NCI-H510A treated with DMSO at 0.1 percent for 48 hours (cell line): ENCODE data around the gene IQCE.
A peak's percentile ranks its signal among the peaks of the same experiment; 100 is the strongest.
"Not testable (repeated sequence)": the region's sequence is repeated elsewhere in the genome, so short reads cannot be mapped to it uniquely, and the experiment has no call there.

ENCODE experiments used
- DNase-seq: peaks from one replicate; lab custom pipeline; 2025; lab: John Stamatoyannopoulos, UW

Gene IQCE

DNA sequence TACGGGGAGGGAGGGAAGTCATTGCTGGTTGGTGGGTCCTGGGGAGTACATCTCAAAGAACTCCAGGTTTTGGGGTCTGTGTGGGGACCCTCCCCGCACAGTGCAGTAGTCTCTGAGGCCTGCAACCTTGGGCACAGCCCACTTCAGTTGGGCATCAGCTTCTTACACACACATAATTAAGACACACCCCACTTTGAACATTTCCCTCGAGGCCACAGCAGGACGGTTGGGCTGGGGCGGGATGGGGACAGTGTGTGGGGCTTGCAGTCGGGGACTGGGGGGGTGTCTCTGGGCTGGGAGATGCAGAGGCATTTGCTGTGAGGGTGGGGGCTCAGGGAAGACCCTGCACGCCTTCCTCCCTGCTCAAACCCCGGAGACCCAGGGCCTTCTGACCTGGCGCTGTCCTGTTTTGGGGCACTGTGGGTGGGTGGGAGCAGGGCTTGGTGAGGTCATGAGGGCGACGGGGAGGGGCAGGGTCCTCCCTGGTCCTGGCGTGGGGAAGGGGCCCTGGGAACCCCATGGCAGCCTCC lies 38.0 kb upstream of the IQCE start:
- DNase-seq, result no peak

DNA sequence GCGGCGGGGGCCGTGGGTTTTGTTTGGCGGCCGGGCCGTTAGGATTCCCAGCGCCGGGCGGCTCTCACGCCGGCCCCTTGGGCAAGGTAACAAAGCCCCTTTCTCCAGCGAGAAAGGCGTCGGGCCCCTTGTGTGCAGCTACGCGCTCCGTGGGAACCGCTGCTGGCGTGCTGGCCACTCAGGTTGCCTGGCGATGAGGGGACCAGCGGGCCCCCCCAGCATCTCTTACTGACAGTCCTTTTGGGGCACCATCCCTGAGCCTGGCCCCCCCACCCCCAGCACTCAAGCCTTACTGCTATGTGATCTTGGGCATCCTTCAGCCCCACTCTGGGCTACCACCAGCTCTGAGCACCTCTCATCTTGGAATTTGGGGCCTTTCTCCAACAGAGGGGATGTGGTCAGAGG lies 37.4 kb upstream of the IQCE start:
- no peak for DNase-seq

DNA sequence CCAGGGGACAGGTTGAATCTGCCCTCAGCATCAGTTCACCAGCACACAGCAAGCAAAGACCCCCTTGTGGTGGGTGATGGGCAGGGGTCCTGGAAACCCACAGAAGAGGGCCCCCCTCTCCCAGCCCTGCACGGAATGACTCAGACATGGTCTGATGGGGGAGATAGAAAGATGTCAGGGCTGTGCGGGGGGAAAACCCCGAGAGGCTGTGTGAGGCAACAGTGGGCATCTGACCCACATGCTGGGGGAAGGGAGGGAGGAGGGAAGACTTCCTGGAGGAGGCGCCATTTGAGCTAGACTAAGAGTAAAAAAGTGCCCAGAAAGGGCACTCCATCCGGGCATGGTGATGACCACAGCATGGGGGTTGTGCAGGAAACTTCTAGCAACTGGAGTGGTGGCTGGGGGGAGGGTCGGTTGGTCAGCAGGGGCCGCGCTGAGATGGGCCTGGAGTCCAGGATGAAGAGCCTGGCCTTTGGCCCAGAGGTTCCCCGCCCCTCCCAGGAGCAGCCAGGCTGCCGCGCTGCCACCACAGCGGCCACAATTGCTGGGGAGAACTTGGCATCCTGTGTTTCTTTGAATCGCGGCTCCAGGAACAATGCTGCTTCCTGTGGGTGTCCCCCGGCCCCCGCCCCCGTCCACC lies 36.7 kb upstream of the IQCE start:
- DNase-seq, result peak; percentile 72

DNA sequence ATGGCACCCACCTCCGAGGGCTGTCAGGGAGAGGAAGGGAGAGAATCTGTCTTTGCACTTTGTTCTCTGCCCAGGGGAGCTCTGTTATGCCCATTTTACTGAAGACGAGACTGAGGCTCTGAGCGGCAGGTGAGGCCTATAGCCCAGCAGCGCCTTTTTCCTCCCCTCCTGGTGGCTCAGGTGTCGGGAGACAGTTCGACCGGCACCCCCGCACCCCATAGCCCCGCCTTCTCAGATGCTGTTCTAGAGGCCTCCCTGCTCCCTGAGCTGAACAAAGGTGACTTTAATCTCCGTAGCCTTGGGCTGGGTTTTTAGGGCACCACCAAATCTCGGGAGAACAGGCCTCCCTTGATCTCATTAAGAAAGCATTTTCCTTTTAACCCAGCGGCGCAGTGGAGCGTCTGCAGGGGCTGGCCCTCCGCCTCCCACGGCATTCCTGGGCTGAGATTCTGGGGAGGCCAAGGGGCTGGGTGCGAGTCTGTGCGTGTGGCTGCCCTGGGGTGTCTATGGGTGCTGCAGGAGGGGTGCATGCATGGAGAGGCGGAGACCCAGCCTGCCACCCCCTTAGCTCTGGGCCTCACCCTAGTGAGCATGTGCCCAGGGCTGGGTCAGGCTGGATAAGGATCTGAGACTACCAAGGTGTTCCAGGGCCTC lies 35.9 kb upstream of the IQCE start:
- DNase-seq, result peak; percentile 91

DNA sequence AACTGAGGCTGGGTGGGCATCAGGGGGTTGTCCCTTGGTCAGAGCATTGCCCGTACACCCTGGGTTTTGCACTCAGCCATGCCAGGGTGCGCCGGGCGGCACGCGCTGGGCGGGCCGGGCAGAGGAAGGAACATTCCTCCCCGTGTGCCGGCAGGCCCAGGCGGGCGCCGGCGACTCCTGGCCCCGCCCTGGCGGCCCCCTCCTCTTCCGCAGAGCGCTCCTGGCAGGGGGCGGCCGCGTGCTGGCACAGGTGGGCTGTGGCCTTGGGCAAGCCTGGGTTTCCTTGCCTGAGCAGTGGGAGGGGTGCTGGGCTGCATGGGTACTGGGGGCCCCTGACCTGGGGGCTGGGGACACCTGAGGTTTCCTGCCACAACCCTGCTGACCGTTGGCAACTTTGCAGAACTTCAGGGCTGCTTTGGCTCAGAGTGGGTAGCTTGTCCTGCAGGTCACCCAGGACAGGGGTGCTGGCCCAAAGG lies 35.3 kb upstream of the IQCE start:
- peak; percentile 99 for DNase-seq

DNA sequence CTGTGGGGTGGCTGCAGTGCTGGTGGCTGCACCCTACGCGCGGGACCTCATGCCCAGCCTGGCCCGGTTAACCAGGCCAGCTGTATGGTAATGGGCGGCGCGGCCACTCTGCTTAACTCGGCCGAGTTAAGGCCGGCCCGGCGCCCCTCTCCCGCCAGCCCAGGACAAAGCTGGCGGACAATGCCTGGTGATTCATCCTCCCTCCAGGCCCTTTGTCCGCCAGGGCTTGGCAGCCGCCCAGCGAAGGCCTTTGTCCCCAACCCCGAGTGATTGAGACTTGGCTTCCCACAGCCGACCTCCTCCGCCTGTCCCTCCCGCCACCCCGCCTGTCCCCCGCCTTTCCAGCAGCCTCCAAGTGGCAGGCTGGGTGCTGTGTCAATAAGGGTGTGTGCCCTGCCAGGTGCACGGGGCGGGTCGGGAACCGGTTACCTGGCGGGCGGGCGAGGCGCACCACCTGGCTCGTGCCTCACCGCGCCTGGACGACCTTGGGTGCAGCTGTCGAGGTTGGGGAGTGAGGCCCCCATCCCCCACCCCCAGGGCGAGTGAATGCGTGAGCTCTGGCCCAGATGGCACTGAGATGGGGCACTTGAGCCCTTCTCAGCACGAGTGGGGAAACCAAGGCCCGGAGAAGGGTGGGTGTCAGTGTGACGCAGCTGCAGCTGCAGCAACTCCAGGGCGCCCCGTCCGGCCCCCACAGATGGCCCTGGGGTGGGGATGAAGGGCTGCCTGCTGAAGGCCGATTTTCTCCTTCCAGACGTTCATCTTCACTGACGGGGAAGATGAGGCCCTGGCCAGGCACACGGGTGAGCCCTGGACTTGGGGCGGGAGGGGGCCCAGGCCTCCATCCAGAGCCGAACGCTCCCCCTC lies 34.6 kb upstream of the IQCE start:
- DNase-seq, result peak; percentile 100

DNA sequence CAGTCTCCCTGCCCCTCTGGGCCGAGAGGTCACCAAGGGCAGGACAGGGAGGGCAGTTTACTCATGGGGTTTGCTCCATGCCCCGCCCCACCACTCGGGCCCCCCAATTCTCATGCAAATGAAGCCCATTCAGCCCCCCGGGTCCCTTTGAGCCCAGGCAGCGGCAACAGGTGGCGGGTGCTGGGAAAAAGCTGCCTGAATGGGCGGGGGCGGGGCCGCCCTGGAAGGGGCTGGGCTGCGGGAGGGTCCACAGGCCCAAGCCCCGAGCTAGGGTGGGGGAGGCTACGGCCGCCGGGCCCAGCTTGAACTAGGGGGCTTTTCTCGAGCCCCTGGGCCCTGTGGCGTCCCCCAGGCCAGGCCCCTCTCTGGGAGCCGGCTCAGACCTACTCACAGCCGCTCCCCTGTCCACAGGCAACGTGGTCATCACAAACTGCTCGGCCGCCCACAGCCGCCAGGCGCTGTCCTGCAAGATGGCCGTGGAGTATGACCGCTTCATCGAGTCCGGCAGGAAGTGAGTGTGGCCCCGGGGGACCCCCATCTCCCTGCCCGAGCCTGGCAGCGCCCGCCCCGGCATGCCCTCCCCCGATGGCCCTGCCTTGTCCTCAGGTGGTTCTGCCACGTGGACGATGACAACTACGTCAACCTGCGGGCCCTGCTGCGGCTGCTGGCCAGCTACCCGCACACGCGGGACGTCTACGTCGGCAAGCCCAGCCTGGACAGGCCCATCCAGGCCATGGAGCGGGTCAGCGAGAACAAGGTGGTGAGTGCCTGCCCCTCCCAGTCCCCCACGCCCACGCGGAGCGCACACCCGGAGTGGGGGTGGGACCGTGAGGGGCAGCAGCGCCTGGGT lies 33.7 kb upstream of the IQCE start:
- DNase-seq, result peak; percentile 87

DNA sequence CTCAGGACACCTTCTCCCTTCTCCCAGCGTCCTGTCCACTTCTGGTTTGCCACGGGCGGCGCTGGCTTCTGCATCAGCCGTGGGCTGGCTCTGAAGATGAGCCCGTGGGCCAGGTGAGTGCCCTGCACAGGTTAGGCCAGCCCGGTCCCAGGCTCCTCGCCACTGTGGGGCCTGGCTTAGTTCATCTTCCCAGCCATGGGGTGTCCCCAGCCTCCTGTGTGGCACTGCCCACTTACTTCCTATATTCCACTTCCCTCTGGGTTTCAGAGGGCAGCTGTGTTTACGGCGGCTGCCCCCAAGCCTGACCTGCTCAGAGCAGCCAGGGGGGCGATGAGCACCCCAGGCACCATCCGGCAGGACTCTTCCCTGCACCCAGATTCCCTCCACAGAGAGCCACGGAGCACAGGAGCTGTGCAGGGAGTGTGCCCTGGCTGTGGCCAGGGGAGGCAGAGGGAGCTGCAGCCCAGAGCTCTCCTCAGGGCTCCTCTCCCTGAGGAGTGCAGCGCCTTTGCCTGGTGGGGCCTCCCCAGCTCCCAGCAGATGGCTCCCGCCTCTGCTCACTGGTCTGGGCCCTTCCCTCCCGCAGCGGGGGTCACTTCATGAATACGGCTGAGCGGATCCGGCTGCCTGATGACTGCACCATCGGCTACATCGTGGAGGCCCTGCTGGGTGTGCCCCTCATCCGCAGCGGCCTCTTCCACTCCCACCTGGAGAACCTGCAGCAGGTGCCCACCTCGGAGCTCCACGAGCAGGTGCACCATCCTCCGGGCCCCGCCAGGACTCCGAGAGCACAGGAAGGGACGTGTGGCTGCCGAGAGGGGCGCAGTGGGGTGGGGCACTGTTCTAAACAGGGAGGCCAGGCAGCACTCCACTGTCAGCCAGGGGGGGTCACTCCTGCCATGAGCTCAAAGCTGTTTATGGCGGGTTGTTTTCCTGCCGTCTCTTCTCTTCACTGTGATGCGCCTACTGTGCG lies 32.8 kb upstream of the IQCE start:
- peak; percentile 98 for DNase-seq

DNA sequence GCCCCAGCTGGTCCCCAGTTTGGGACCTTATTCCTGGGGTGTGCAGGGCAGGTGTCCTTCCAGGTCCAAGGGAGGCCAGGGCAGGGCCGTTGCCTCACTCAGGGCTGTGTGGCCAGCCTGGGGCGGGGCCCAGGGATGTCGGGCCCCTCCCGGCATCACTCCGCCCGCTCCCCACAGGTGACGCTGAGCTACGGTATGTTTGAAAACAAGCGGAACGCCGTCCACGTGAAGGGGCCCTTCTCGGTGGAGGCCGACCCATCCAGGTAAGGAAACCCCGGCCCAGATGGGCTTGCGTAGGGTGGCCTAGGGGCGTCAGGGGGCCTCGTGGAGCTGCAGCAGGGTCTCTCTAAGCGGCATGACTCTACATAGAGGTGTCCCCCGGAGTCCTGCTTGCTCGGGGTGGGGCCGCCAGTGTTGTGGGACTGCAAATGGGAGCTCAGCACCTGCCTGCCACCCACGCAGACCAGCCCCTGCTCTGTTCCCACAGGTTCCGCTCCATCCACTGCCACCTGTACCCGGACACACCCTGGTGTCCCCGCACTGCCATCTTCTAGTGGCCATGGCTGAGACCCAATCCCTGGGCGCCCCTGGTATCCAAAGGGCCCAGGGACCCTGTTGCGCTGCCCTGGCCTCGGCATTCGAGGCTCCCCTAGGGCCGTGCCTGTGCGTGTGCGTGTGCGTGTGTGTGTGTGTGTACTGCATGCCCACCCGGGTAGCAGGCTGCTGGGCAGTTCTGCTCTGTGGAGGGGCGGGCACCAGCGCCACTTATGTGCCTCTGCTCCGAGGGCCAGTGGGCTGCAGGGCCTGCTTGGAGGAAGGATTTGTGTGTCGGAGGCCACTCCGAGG lies 31.9 kb upstream of the IQCE start:
- DNase-seq, result peak; percentile 90

DNA sequence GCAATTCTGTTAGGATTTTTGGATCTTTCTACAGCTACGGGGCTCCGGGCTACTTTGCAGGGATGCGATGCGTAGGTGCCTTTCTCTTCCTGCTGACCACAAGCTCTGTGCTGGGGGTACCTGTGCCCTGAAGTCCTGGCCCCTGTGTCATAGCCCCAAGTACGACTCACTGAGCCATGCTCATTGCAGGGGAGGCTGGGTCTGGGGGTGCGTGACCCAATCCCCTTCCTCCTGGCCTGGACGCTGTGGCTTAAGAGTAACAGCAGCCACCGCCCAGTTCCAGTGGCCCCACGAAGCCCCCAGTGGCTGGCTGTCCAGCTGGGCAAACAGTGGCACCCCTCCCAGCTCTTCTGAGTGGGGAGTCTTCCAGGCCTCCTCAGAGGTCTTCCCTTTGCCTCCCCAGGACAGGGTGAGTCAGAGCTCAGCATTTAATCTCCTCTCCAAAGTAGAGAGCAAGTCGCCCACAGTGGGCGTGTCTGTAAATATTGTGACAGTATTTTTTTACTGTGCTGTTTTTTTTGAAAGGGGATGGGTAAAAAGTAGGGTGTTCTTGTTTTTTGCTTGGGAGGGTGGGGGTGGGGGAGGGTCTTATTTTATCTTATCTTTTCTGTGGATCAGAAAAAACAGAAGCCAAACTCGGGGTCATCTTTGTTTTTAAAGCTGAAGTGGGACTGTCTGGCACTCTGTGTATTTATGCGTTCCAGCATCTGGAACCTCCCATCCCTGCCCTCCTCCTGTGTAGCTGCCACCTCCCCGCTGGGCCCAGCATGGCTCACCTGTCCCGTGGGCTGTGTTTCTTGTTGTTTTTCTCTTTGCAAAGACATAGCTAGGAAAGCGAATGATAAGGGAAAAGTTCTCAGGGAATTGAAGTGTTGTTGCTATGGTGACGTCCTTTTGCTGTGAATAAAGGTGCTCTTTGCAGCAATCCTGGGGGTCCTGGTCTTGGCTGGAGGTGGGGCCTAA lies 31.0 kb upstream of the IQCE start:
- DNase-seq, result peak; percentile 97

DNA sequence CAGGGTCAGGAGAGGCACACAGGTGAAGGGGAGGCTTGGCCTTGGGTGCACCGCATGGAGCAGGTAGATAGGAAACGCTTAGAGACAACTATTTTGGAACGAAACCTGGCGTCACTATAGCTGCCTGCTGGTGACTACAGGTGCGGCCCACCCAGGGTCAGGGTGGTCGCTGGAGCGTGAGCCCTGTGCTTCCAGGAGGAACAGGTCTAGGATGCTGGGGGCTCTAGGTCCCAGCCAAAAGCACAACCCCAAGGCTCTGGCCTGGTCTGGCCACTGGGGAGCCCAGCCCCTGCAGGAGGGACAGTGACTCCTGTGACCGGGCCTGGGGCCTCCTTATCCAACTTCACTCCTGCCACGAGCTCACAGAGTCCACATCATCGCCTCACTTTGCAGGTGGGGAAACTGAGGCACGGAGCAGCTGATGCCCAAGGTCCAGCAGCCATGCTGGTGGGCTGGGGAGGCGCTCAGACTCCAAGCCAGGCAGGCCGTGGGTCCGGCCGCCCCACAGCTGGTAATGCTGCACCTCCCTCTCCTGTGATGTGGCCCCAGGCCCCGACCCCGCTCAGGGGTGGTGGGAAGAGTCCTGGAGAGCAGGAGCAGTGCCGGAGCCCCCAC lies 30.2 kb upstream of the IQCE start:
- DNase-seq, result no peak

DNA sequence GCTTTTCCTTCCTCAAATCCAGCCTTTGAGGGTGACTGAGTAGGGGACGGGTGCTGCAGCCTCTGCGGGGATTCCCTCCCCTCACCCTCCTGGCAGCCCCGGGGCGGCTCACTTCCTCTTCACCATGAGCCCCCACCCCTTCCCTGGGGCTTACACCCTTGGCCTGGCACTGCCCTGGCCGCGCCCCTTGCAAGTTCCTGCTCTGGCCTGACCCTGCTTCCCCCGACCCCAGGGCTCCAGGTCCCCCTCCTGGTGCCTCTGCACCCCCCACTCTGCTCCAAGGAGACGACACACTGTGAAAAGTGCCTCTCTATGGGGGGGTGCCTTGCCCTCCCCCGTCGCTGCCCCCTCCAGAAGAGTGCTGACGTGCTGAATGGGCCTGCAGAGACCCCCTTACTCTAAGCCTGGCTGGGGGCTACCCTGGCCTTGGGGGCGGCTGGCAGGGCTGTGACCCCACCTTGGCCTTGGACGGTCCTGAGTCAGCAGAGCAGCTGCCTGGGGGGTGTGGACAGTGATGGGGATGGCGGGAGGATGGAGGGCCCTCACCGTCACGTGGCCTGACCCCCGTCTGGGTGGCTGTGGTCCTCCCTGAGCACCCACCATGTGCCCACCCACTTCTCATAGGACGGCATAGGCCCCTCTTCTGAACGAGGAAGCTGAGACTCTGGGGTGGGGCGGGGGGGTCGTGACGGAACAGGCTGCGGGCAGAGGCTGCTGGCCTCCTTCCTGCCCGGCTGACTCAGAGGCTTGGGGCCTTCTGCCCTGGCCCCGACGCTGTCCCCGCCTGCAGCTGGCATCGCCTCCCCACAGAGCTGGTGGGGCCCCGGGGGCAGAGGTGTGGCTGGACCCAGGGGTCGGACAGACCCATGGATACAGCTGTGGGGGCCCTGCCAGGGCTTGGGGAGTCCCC lies 29.4 kb upstream of the IQCE start:
- no peak for DNase-seq

DNA sequence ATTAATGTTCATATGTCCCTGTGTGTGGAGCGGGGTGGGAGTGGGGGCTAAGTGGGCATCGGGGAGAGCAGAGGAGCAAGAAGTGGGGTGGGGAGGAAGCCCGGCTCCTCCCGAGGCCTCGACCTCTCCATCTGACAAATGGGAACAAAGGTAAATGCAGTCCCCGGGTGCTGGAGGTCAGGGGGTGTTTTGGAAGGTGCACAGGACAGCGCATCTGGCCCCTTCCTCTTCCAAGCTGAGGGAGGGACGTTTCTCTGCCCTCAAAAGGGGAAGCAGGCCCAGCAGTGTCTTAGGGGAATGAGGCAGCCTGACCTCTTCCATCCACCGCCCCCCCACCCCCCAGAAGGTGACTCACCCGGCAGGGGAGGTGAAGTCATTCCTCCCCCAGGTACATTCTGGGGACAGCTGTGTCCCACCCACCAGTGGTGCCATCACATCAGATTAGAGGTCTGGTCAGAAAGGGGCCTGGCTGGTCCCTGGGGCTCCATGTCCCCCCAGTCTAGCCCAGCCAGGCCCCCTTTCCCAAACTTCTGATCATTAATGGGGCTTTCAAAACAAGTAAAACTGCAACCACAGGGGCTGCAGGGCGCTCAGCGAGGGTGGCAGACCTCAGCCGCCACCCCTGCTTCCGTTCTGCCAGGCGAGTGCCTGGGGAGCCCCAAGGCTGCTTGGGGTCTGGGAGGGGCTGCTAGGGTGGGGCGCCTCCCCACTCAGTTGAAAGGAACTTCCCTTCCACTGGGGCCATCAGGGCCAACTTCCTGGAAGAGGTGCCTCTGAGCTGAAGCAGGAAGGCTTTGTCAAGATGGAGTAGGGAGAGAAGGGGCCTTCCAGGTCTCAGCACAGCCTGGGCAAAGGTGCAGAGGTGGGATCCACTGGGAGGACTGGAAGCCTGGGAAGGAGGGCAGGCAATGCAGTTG lies 28.4 kb upstream of the IQCE start:
- peak; percentile 95 for DNase-seq

DNA sequence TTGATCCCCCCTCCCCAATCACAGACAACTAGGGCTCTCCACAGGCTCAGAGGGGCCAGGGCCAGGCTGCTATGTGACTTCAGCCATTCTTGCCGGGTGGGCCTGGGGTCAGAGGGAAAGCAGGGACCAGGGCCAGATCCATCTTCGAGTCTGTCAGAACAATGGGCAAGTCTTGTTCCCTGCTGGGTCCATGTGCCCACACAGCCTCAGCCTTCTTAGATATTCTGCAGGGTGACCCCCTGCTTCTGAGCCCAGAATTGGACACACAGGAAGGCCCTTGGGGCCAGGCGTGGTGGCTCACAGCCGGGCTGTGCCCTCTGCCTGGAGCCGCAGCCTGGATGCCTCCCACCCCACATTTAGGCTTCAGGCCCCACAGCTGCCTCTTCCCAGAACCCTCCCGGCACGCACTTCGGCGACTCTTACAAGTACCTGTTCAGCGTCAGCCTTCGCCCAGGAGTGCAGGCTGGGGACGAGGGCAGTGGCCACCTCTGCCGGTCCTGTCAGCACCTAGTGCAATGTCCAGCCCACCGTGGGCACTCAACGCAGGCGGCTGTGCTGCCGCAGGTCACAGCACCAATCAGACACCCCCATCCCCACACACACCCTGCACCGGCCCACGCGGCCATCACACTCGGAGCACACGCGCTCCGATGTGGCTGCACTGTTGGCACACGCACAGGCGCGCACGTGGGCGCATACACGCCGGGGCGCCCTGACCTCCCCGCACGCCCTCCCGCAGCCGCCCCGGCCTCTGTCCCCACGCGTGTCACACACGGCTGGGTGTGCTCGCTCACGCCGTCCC lies 27.6 kb upstream of the IQCE start:
- peak; percentile 95 for DNase-seq

DNA sequence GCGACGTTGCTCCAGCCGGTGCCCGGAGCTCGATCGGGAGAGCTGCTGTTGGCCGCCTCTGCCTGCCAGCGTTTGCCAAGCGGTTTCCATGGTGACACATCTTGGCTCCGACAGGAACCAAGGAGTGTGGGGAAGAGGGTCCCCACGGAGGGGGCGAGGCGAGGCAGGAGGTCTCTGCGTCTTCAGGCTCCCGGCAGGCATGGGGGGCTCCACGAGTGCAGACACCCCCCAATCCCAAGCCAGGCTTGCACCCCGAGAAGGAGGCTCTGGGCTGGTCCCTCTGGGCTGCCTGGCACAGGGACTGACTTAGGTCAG lies 27.0 kb upstream of the IQCE start:
- DNase-seq, result not testable (repeated sequence)
